ENCODE measurements around the gene XPNPEP1.

The XPNPEP1 gene
- 80.6 to 139 (median 102) reads per million in 17 experiments for total RNA-seq

- DNase-seq: peak; percentile 95 to 98 (median 96)
These were observed at the start of gene XPNPEP1 for GRCh38 chr10:109922976-109923921. XPNPEP1 (minus strand) TSS chr10:109923511; CDS start chr10:109923433, 78 bp downstream.

GRCh38 chr10:109972372-109973001 lies 49.2 kb upstream of the XPNPEP1 start:
- no peak for DNase-seq

- DNase-seq: no peak
These were observed 48.3 kb upstream of the XPNPEP1 start for GRCh38 chr10:109971634-109972033.

GRCh38 chr10:109969760-109970346 lies 46.5 kb upstream of the XPNPEP1 start:
- DNase-seq: no peak

DNA sequence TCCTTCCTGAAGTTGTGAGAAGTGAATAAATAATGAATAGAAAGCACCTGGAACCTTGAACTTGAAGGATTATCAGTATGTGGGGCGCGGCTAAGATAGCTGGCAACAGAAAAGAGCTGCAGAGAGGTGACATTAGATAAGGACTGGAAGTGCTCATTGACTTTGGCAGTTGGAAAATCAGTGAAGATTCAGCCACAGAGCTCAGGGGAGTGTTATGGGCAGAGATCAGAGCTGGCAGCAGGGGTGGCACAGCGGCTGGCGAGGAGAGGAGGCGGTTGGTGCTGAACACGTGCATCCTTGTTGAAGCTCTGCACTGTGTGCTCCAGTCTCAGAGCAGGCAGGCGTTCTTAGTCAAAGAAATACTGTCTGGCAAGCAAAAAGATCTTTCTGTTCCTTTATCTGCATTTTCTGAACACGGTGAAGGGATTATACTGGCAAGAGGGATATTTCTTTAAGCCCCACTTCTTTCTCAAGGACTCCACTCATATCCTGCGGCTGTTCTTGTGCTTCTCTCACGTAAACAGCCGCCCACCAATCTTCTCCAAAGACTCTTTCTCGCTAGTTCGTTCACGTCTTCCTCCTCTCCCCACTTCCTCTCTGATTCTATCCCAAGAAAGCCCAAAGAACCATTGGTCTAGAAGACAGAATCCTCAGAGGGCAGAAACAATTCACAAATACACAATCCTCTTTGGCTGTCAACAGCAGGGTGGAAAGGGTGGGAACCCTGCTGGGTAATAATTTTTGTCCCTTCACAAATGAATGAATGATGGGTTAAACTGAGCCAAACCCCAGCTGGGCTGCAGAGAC lies 45.8 kb upstream of the XPNPEP1 start:
- no peak for DNase-seq

- DNase-seq: no peak
These were observed 44.4 kb upstream of the XPNPEP1 start for GRCh38 chr10:109967739-109968088.

- DNase-seq: no peak
These were observed 43.8 kb upstream of the XPNPEP1 start for GRCh38 chr10:109966961-109967738.

DNA sequence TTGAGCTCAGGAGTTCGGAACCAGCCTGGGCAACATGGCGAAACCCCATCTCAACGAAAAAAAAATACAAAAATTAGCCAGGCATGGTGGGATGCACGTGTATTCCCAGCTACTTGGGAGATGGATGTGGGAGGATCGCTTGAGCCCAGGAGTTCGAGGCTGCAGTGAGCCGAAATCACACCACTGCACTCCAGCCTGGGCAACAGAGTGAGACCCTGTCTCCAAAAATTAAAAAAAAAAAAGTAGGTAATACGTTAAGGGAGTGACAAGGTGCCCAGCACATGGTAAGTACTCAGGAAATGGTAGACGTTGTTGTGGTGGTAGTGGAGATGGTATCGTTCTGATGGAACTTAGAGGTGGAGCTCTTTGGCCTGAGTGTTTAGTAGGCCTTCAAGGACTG lies 41.0 kb upstream of the XPNPEP1 start:
- DNase-seq: no peak

- no peak for DNase-seq
These were observed 40.1 kb upstream of the XPNPEP1 start for GRCh38 chr10:109963439-109963838.

- no peak for DNase-seq
These were observed 38.9 kb upstream of the XPNPEP1 start for GRCh38 chr10:109962247-109962646.

GRCh38 chr10:109961174-109962001 lies 38.1 kb upstream of the XPNPEP1 start:
- DNase-seq: no peak

- no peak for DNase-seq
These were observed 37.4 kb upstream of the XPNPEP1 start for GRCh38 chr10:109960682-109961081.

- DNase-seq: no peak
These were observed 36.2 kb upstream of the XPNPEP1 start for GRCh38 chr10:109959259-109960145.

GRCh38 chr10:109958059-109958458 lies 34.7 kb upstream of the XPNPEP1 start:
- no peak for DNase-seq

- DNase-seq: no peak
These were observed 33.9 kb upstream of the XPNPEP1 start for GRCh38 chr10:109957092-109957797.

DNA sequence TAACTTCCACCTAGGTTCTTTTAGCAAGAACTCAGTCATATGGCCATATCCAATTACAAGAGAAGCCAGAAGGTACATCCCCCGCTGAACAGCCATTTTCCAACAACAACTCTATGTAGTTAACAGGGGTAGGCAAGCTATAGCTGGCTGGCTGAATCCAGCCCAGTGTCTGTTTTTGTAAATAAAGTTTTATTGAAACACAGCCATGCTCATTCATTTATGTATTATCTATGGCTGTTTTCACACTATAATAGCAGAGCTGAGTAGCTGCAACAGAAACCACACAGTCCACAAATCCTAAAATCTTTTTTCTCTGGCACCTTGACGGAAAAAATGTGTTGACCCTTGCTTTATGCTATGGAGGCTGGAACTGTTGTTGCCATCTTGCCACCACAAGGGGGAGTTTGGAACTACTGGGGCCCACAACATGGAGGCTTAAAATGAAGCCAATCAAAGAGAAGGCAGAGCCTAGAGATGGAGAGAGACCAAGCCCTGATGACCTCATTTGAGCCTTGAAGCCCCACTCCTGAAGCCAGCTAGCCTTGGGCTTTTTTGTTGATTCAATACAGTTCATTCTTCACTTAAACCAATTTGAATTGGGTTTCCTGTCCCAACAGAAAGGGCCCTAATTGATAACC lies 33.3 kb upstream of the XPNPEP1 start:
- DNase-seq: peak; percentile 18 to 70 (median 55)

DNA sequence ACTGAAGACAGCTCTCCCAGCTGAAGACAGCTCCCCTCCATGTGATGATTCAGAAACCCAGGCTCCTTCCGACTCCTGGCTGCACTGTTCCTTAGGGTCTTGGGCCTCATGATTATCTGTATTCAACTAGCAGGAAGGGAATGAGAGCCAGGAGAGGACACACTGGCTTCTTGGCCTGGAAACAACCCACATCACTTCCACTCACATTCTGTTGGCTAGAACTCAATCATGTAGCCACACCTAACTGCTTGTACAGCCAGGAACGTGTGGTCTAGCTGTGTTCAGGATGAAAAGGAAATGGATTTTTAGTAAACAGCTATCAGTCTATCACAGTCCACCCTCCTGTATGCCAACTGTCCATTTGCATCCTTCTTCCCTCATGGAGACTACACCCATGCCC lies 30.5 kb upstream of the XPNPEP1 start:
- DNase-seq: no peak

GRCh38 chr10:109952526-109952925 lies 29.2 kb upstream of the XPNPEP1 start:
- no peak for DNase-seq

All from suppressor macrophage (primary cell).